HG02943 (cell line): ENCODE results near the gene DMBX1.

Source experiments
- ATAC-seq: cut with Tn5 transposase; IDR thresholded peaks from one replicate; pipeline ENCODE4 v1.9.1; 2021; ENCODE audit warnings: mild to moderate bottlenecking, low read depth, moderate library complexity; ENCODE audit not compliant: unreplicated experiment

Gene DMBX1

DNA sequence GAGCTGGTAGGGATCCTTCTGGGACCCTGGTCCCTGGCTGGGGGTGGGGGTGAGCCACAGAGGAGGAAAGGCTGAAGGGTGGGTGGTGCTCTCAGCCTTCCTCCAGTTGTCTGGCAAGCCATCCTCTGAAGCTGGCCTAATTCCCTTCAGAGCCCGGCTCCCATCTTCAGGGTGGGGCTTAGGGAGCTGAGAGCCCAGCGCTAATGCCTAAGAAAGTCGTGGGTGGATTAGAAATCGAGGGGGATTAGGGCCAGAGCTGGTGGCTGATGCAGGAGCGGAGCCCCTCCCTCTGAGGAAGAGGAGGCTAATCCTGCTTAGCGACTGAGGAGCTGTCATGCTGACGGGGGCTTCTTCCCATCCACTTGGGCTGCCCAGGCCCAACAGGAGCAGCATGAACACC lies 30.8 kb upstream of the DMBX1 start:
- ATAC-seq = no peak

DNA sequence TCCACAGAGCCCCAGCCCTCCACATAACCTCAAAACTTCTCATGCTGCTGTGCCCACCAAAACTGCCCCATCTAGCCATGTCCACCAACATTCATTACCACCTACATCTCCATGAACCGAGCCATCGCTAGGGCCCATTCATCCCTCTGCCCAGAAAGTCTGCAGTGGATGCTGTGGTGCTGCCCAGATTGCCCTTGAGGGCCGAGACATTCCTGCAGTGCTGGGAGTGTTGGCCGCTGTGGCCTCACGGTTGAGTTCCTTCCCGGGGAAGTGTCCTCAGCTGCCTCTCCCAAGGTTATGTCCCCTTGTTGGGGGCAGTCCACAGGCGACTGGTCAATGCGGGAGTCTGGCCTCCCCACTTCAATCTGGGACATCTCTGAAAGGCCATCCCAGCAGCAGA lies 30.3 kb upstream of the DMBX1 start:
- no peak for ATAC-seq

DNA sequence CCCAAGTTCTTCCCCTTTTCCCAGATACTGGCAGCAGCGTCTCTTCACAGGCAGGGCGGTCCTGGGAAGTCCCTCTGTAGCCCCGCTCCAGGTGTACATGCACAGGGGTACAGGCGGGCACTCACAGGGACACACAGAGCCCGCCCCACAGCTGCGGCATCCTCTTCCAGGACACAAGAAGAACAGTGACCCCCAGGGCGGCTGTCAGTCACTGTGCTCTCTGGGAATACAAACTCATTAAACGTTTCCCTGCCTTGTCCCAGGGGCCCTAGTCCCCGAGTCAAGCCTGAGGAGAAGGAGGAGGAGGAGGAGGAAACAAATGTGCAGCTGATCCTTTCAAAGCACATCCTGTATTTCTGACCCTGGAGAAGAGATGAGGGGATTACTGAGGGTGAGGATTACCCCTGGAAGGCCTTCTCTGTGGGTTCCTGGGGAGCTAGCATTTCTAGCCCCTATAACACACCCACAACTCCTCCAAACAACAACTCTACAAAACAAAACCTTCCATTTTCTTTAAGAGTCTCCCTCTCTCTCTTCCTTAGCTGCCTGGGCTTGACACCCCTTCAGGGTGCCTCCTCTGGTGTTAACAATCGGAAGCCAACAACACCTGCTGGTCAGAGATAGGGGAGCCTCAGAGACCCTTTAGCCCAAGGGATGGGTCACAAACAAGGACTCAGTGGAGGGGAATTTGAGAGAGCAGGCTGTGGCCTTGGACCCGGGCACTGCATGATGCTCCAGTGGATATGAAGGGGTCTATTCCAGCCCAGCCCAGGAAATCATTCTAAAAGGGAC lies 28.4 kb upstream of the DMBX1 start:
- no peak for ATAC-seq

DNA sequence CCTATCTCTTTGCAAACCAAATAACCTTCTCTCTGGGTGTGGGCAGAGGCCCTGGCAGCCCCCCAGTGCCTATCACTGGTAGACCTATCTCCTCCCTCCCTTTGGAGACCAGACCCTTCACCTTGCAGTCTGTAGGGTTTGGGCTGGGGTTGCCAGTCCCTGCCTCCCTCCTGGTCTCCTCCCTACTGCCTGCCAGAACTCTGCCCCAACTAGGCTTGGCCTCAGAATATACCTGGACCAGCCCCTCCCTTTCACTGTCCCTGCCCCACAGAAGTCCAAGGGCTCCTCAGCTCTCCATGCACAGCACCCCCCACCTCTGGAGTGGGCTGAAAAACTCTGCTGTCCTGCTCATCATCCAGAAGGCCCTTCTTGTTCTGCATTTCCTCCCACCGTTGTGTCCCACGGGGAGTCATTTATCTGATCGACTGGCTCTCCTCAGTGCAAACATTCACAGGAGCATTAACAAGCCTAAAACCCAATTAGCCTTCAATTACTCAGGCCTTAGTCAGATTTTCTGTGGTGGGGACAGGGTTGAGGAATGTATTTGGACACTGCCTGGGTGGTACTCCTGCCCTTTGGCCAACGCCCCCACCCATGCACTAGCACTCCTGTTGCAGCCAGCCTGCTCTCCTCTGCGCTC lies 27.7 kb upstream of the DMBX1 start:
- ATAC-seq = no peak

DNA sequence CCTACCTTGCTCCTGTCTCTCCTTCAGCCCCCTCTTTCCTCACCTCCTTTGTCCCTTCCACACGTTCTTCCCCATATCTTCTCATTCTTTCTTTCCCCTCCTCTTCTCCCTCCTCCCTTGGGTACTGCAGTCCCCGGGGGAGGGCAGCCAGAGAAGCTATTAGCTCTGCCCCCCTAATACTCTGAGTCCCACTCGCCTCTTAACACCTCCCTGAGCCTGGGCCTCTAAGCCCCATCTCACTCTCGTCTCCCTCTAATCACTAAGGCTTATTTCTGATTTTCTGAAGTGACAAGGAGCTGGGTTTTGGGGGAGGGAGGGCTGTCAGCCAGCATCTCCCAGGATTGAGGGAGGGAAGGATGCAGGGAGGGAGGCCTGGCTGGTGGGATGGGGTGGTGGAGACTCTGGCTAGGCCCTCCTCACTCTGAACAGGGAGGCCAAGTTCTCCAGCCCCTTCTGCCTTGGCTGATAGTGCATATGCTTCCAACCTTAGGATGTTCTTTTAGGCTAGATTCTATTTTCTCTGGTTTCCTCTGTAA lies 25.6 kb upstream of the DMBX1 start:
- no peak for ATAC-seq

DNA sequence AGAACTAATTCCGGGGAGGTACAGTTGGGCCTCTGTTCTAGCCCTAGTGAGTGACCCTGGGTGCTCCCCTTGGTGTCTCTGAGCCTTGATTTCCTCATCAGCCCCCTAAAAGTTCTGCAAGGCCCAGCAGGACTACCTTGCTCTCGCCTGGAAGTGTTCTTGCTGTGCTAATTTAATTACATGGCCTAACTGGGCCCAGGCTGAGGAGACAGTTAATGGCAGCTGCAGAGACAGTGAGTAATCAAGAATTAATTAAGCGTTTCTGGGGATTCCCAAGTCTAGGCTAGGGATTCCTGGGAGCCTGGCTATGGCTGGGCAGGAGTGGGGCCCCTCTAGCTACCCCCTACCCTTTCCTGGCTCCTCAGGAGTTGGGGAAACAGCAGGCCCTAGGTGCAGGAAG lies 24.7 kb upstream of the DMBX1 start:
- ATAC-seq = no peak

DNA sequence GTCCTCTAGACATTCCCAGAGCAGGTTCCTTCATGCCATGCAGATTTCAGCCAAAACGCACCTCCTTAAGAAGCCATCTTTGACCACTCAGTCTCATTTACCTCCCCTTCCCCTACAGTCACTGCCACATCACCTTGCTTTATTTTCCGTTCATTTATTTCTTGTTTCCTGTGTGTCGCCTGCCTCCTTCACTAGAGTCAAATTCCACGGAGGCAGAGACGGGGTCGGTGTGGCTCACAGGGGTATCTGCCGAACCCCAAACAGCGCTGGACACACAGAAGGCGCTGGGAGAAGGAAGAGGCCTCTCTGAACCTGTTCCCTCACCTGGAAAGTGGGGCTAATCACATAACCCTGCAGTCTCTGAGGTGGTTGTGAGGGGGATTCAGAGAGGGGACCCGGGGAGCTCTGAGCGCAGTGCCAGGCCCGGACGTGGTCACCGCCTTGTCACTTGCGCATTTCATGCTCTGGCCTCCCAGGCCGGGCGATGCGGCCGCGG lies 23.6 kb upstream of the DMBX1 start:
- no peak for ATAC-seq

DNA sequence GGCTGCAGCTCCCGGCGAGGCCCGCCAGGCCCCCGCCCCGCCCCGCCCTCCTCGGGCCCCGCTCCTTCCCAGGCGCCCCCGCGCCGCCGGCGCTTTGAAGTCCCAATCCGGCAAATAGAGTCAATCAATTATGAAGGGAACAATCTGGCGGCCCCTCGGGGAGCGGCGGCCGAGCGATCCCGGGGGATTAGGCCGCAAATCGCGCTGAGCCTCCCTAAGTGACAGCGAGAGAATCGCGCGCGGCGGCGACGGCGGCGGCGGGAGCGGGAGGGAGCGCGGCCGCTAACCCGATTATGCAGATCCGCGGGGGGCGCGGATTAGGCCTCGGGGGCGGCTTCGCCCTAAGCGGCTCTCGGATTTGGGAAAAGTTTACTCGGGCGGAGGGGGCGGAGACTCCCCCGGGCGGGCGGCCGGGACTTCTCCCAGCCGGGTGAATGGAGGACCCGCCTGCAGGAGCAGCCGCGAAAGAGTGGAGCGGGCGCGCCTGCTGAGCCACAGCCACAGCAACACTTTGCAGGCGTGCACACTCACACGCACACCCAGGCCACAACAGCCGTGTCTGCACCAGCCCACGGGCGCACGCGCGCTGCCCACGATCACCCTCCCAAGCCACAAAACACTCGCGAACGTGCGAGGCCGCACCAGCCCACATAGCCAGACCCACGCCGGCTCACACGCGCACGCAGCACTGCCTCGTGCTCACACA lies 23.0 kb upstream of the DMBX1 start:
- ATAC-seq = no peak

DNA sequence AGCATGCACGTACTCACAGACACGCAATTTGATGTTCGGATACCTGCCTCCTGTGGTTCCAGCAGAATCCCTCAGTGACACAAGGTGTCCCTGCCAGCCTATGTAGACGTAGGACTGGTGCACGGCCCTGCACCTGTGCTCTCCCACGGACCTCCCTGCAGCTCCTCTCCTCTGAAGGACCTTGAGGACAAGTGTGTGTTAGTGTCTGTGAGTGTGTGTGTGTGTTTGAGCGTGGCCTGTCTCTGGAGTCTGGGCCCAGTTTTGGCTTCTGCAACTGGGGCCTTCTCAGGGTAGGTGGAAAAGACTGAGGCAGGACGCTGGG lies 22.5 kb upstream of the DMBX1 start:
- no peak for ATAC-seq

DNA sequence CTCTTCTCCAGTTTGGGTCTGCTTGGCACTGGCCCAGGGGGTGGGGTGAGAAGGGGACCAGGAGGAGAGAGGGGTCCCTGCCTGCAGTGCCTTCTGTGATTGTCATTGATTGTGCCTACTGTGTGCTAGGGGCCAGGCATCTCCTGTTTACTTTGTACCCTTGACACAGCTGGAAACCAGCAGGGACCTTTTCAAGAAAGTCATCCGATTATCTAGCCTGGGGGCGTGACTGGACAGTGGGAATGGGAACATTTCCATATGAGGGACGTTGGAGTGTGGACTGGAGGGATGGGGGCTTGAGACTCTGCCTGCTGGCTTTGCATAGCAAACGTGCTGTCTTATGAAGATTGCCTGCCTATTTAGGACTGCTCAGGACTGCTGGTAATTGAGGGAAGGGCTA lies 19.8 kb upstream of the DMBX1 start:
- ATAC-seq = no peak

DNA sequence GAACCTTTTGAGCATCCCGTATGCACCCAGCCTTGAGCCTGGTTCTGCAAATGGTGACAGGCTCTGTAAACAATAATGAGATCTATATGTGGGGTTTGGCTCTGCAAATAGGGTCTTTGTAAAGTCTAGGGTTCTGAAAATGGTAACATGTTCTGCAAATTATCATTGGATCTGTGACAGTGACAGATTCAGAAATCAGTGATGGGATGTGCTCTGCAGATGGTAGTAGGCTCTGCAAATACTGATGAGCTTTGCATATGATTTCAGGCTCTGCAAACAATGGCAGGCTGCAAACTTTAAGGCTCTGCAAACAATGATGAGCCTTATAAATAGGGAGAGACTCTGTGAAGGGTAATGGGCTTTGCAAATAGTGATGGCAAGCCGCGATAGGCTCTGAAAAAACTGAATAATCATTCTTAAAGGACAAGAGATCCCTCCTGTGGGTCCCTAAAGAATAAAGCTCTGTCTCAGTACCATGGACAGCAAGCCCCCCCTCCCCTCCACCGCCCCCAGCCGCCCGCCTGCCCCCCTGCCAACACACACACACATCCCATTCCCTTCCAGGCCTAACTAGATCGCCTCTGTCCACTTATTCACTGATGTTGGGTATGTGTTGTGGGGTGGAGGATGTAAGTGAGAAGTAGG lies 17.7 kb upstream of the DMBX1 start:
- ATAC-seq = no peak

DNA sequence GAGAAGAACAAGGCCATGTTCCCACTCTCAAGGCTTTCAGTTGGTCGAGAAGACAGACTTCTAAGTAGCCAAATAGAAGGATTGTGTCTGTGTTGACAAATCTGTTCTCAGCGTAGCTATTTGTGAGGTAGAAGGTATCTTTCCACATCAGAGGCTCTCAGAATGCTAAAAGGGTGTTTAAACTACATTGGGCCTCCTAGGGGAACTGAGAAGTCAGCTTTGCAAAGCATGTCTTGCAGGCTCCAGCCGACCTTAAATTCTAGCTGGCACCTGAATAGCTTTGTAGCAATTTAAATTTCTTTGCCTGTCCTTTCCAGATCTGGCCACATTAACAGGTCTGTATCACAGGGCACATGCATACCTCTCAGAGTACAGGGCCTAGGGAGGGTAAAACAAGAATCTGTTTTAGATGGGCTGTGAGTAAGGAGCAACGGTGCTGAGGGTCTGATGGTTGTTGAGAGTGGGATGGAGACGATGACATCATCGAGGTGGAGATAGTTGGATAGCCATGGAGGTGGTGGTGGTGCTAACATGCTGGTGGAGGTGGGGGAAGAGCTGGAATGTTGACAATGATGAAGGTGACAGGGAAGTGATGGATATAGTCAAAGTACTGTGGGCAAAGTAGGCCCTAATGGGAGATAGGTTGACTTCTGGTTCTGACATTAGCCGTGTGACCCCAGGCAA lies 17.0 kb upstream of the DMBX1 start:
- ATAC-seq = no peak

DNA sequence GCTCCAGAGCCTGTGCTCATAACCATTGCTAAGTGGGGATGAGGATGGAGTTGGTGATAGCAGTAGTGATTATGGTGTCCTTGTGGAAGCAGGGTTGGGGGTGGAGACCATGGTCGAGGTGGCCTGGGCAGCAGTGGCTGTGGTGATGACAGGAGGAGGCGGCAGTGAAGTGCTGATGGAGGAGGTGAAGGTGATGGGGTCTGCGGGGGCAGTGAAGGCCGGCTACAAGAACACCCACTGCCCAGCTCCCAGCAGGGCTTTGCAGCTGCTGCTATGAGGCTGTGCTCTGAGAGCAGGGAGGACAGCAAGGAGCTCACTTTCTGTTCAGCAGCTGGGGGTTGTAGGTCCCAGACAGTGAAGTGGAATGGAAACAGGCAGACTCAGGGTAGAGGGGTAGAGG lies 15.6 kb upstream of the DMBX1 start:
- no peak for ATAC-seq

DNA sequence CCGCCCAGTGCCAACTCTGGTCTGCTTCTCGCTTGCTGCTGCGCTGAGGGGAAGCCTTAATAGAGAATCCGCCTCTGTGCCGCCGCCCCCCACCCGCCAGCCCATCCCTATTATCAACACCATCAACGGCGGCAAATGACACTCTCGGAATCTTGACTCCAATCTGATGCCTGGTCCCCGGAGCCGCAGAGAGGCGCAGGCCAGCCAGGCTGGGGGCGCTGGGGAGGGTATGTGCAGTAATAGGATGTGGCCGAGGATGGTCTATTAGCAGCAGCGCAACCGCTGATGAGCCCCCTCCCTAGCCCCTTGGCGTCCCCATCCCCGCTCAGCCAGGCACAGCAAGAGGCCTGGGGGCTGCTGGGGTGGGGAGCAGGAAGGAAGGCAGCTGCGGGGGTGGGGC lies 15.1 kb upstream of the DMBX1 start:
- no peak for ATAC-seq

DNA sequence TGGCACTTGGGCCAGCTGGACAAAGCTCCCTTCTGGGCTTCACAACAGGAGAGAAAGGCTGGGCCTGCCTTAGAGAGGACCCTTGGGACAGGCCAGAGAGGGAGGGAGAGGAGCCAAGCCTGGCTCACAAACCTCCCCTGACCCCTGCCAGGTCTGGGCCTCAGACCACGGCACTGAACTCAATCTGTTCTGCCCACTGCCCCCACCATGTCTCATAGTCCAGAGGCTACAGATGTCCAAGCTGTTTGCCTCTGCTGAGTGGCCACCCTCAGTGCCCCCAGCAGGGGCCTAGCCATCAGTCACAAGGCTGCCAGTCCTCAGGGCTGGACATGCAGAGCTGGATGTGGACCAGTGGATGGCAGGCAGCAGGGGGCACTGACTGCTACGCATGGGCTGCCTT lies 13.0 kb upstream of the DMBX1 start:
- no peak for ATAC-seq

DNA sequence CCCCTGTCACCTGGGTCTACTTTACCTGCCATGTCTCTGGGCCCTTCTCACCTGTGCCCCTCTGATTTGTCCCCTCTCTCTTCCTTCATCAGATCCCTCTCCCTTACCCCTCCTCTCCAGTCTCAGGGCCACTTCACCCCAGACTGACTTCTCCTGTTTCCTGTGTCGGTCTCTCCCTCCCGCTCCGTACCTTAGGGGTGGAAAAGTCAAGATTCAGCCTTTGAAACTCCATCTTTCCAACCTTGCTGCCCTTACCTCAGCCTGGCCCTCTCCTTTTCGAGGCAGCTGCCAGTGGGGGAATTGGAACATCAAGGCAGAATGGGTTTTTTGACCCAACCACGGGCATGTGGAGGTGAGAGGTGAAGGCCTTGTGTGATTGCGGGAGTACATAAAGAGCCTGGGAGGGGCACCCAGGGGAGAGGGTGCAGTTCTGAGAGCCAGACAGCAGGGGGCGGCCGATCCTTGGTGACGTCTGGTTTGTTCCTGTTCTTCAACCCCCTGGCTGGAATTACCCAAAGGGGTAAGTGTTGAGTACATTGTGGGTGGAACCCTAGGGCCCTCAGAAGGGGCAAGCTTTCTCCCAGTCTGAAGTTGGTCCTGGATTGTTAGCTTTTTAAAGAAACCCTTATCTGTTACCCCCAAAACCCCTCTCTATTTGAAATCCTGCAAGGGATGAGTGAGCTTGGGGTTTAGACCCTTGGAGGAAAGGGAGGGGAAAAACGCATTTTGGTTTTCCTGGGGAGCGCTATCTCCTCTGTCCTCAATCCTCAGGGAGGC lies 12.3 kb upstream of the DMBX1 start:
- ATAC-seq = no peak

DNA sequence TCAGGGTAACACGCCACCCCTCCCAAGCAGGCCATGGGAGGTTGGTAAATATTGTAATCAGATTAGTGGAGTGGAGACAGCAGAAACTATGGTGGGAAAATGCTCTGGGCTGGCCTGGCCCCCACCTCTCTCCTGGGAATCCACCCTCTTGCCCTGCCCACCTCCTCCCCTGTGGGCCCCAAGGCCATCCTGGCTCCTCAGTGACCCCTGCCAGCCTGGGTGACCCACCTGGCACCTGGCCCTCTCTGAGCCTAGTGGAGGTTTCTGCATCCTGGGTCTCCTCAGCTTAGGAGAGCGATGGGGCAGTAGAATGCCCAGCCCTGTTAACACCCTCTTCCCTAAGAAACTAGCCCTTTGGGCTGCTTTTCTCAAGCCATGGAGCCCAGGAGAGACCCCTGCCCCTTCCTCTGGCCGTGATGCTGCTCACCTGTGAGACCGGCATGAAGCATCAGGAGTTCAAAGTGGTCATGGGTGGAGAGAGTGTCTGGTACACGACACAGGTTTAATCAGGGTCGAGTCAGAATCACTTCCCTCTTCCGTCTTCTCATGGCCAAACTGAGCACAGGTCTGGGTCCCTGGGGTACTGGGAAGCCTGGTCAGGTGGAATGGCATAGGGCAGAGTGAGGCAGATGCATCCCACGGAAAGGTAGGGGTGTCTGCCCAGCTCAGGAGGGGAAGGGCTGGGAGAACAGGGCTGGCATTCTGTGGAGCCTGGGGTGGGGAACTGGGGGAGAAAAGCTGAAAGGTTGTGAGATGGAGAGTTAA lies 10.7 kb upstream of the DMBX1 start:
- no peak for ATAC-seq

DNA sequence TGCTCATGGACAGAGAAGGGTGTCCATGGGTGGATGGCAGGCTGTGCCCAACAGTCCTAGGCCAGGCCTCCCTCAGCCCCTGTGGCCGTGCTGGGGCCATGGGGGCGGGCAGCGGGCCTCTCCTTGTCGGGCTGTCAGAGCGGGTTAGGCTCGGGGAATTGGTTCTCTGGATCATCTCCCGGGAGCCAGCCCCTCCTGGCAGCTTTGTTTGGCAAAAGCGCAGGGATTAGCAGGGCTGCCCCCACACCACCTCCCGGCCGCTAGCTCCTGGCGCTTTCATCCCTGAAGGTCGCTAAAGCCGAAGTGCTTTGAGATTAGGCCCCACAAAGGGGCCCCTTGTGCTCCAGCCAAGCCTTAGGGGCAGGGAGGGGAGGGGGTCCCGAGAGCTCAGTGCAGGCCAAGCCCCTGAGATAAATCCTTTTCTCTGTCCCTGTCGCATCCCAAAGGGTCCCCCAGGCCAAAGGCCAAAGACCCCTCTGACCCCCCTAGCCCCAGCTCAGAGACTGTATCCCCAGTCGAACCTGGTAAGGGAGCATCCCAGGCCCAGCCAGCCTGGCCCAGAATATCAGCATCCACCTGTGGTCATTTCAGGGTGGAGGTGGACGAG lies 9.8 kb upstream of the DMBX1 start:
- ATAC-seq = no peak
